Measurements from ENCODE around the gene NPDC1.

NPDC1 gene

GRCh38 chr9:137080260-137081122, 34.5 kb upstream of the NPDC1 start:
- peaks cover 18% of the 10 kb centered on the region for H3K4me1 ChIP-seq

GRCh38 chr9:137079401-137079787, 33.4 kb upstream of the NPDC1 start:
- Histone ChIP-seq H3K36me3 (peaks cover 42% of the 10 kb centered on the region), H3K9me3 (no peaks in the 10 kb centered on the region), H3K4me1 (peaks cover 18% of the 10 kb centered on the region), H3K4me3 (ENCODE audit: low read depth, low read length) (no peak overlapping the region), H3K27me3 (no peaks in the 10 kb centered on the region)
- TF ChIP-seq CTCF (IDR thresholded peaks at IDR 0.05; ENCODE audit: low read depth, low read length), result no peak
- no peak for DNase-seq

More at GRCh38 chr9:137080260-137081122, 34.5 kb upstream of the NPDC1 start:
- H3K4me3 ChIP-seq (ENCODE audit: low read depth, low read length), result no peak overlapping the region
- peaks cover 42% of the 10 kb centered on the region for H3K36me3 ChIP-seq
- no peaks in the 10 kb centered on the region for H3K27me3 ChIP-seq
- TF ChIP-seq CTCF (IDR thresholded peaks at IDR 0.05; ENCODE audit: low read depth, low read length), result no peak
- H3K9me3 ChIP-seq, result no peaks in the 10 kb centered on the region
- DNase-seq, result no peak

DNA sequence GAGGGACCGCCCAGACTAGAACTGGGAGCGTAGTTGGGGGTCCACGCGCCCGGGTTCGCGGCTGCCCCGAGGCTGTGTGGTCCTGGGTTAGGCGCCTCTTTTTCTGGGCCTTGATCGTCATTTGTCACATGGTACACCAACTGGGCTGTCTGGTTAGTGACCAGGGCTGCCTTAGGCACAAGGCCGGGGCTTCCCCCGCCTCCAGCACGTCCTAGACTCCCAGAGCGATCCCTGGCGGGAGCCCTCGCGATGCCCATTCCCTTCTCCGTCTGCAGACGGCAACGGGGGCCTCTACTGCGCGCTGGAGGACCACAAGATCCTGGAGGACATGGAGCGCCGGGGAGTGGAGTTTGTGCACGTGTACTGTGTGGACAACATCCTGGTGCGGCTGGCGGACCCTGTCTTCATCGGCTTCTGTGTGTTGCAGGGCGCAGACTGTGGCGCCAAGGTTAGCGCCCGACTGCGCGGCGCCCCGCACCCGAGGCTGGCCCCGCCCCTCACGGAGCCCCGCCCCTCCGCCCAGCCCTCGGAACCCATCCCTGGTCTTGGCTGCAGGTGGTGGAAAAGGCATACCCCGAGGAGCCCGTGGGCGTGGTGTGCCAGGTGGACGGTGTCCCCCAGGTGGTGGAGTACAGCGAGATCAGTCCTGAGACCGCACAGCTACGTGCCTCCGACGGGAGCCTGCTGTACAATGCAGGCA, 32.9 kb upstream of the NPDC1 start:
- Histone ChIP-seq H3K36me3 (peaks cover 42% of the 10 kb centered on the region), H3K9me3 (no peaks in the 10 kb centered on the region), H3K4me1 (peaks cover 17% of the 10 kb centered on the region), H3K27me3 (no peaks in the 10 kb centered on the region), H3K4me3 (ENCODE audit: low read depth, low read length) (peak overlapping the region; percentile 71; the same call in 1 of the 2 replicates)
- no peak for TF ChIP-seq CTCF (IDR thresholded peaks at IDR 0.05; ENCODE audit: low read depth, low read length)
- DNase-seq, result peak; percentile 12

- peak; percentile 35 for DNase-seq
- H3K9me3 ChIP-seq, result no peaks in the 10 kb centered on the region
- peak overlapping the region; percentile 71 for H3K4me3 ChIP-seq (ENCODE audit: low read depth, low read length)
- peaks cover 40% of the 10 kb centered on the region for H3K36me3 ChIP-seq
- H3K27me3 ChIP-seq, result no peaks in the 10 kb centered on the region
- TF ChIP-seq CTCF (IDR thresholded peaks at IDR 0.05; ENCODE audit: low read depth, low read length), result no peak
- peaks cover 10% of the 10 kb centered on the region for H3K4me1 ChIP-seq
Observed at GRCh38 chr9:137077758-137078693, 32.0 kb upstream of the NPDC1 start.

DNA sequence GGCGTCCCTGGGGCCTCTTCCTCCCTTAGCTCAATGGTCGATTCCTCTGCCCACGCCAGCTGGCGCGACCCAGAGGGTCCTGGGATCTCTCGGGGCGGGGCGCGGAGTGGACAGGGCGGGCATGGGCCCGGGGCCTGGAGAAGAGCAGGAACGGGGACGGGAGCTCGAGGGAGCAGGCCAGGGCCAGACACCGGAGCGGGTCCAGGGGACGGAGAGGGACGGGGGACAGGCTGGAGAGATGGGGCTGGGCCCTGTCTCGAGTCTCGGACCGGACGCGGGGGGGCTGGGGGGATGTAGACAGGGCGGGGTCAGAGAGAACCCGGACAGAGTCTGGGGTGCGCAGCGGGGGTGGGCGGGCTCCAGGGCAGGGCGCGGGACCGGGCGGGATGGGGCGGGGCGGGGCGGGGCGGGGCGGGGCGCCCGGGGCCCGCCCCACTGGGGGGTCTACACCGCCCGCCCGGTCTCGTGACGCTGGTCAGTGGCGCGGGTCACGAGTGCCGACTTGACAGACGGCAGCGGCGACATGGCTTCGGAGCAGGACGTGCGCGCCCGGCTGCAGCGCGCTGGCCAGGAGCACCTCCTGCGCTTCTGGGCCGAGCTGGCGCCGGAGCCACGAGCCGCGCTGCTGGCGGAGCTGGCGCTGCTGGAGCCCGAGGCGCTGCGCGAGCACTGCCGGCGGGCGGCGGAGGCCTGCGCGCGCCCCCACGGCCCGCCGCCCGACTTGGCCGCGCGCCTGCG, 31.2 kb upstream of the NPDC1 start, which contains the start of gene UAP1L1:
UAP1L1 (plus strand) TSS at position 508 of the 738 bp plus-strand sequence; CDS start at position 524, 16 bp downstream.
- Histone ChIP-seq H3K27me3 (no peaks in the 10 kb centered on the region), H3K9me3 (no peaks in the 10 kb centered on the region), H3K36me3 (peaks cover 34% of the 10 kb centered on the region), H3K4me1 (peaks cover 8% of the 10 kb centered on the region), H3K4me3 (ENCODE audit: low read depth, low read length) (peak within 1 kb of the TSS; percentile 71)
- TF ChIP-seq CTCF (IDR thresholded peaks at IDR 0.05; ENCODE audit: low read depth, low read length), result no peak
- DNase-seq, result peak; percentile 80
